ENCODE data around the gene KCNE1.
"Not testable (repeated sequence)": the region's sequence is repeated elsewhere in the genome, so short reads cannot be mapped to it uniquely, and the experiment has no call there.

The KCNE1 gene

GRCh38 chr21:34499116-34499515 lies 12.9 kb downstream of the KCNE1 start:
- no peak for DNase-seq (ENCODE audit: low spot score)
- TF ChIP-seq, protein P1, sequence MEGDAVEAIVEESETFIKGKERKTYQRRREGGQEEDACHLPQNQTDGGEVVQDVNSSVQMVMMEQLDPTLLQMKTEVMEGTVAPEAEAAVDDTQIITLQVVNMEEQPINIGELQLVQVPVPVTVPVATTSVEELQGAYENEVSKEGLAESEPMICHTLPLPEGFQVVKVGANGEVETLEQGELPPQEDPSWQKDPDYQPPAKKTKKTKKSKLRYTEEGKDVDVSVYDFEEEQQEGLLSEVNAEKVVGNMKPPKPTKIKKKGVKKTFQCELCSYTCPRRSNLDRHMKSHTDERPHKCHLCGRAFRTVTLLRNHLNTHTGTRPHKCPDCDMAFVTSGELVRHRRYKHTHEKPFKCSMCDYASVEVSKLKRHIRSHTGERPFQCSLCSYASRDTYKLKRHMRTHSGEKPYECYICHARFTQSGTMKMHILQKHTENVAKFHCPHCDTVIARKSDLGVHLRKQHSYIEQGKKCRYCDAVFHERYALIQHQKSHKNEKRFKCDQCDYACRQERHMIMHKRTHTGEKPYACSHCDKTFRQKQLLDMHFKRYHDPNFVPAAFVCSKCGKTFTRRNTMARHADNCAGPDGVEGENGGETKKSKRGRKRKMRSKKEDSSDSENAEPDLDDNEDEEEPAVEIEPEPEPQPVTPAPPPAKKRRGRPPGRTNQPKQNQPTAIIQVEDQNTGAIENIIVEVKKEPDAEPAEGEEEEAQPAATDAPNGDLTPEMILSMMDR (conservative IDR thresholded peaks at IDR 0.05; ENCODE audit: low read depth), result no peak
- POLR2A ChIA-PET (ENCODE audit: low non-redundant PET), result no interaction called here
- no peak overlapping the region for H3K27ac ChIP-seq
- CTCF ChIA-PET, result interaction anchor here (0.7 to 0.9 kb wide), 2 partner anchors 103 to 552 kb away, joined by 3 to 4 read pairs; no protein-coding TSS in a partner anchor

- DNase-seq (ENCODE audit: low spot score), result no peak
- ChIA-PET POLR2A (ENCODE audit: low non-redundant PET) (no interaction called here), CTCF (interaction anchor here (0.7 to 0.9 kb wide), 3 partner anchors 26 to 551 kb away, joined by 3 to 4 read pairs (median 3); no protein-coding TSS in a partner anchor)
- TF ChIP-seq, protein P1 (conservative IDR thresholded peaks at IDR 0.05; ENCODE audit: low read depth), result no peak
- no peak overlapping the region for H3K27ac ChIP-seq
Measured at GRCh38 chr21:34498623-34499022, 13.4 kb downstream of the KCNE1 start.

GRCh38 chr21:34483854-34484253 lies 28.2 kb downstream of the KCNE1 start:
- POLR2A ChIA-PET (ENCODE audit: low non-redundant PET); H3K27ac ChIP-seq; DNase-seq (ENCODE audit: low spot score); CTCF ChIA-PET: not testable (repeated sequence)

DNA sequence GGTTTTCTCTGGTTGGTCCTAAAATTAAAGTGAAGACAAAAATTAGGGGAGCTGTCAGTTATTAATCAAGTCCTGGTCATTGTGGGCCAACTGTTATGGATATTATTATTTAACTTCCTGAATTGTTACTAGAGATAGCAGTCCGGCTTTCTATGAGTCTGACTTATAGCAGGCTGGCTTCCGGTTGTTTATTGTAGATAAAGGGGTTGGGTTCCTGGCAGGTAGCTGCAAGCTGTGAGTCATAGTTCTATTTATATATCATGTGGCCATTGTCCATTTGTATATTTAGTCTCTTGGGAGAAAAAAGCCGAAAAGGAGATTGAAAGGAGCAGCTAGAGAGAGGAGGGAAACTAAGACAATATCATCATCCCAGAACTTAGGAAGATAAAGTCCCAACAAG lies 28.6 kb downstream of the KCNE1 start:
- CTCF ChIA-PET; DNase-seq (ENCODE audit: low spot score); POLR2A ChIA-PET (ENCODE audit: low non-redundant PET); H3K27ac ChIP-seq: not testable (repeated sequence)

DNA sequence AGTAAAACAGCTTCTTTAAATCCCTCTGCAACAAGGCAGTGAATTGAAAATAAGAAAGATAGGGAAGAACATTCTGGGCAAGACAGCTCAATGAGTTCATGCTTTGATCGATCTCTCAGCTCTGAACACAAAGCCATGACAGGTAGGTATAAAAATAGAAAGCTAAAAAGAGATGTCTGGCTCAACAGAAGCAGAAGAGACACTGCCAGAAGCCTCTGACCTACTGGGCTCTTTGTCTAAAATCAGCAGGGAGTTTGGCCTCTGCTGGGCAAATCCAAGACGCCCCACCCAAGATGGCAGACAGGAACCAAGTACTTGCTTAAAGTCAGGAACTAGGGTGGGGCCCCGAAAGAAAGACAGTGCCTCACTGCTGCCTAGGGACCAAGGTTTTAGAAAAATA lies 44.7 kb downstream of the KCNE1 start:
- CTCF ChIA-PET; POLR2A ChIA-PET (ENCODE audit: low non-redundant PET): not testable (repeated sequence)

GRCh38 chr21:34459426-34459825 lies 52.6 kb downstream of the KCNE1 start:
- DNase-seq (ENCODE audit: low spot score); H3K27ac ChIP-seq; POLR2A ChIA-PET (ENCODE audit: low non-redundant PET); CTCF ChIA-PET: not testable (repeated sequence)

More for the DNA sequence above, 44.7 kb downstream of the KCNE1 start:
- not testable (repeated sequence) for H3K27ac ChIP-seq; DNase-seq (ENCODE audit: low spot score)

DNA sequence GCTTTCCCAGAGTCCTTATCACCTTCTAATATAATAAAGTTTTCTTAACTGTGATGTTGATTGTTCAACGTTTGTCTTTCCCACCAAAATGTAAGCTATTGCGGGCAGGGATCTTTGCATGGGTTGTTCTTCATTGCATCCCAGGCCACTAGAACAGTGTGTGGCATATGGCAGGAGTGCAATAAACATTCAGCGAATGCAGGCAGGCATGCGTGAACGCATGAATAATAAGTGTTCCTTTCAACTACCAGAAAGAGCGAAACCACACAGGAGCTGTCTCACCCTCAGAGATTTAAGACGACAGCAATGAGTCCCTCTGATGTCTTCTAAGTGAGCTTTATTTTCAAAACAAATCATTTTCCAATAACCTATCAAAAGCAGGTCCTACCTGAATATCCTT lies 53.7 kb downstream of the KCNE1 start:
- DNase-seq (ENCODE audit: low spot score); CTCF ChIA-PET; H3K27ac ChIP-seq; POLR2A ChIA-PET (ENCODE audit: low non-redundant PET): not testable (repeated sequence)

DNA sequence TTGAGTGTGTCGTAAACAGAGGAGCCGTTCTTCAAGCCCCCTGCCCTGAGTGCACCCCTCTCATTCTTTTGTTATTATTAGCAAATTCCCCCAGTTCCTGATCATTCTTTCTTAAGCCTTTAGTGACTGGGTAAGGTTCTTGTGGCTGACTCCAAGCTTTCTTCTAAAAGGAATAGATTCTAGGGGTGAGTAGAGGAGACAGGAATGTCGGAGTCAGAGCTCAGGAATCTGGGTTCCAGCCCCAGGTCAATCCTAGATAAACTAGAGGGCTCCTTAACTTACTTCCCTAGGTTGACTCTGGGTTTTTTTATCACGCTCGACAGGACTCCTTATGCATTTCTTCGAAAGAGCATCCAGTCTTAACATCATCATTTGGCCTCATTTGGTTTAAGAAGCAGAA lies 55.8 kb downstream of the KCNE1 start:
- H3K27ac ChIP-seq; DNase-seq (ENCODE audit: low spot score); POLR2A ChIA-PET (ENCODE audit: low non-redundant PET); CTCF ChIA-PET: not testable (repeated sequence)

DNA sequence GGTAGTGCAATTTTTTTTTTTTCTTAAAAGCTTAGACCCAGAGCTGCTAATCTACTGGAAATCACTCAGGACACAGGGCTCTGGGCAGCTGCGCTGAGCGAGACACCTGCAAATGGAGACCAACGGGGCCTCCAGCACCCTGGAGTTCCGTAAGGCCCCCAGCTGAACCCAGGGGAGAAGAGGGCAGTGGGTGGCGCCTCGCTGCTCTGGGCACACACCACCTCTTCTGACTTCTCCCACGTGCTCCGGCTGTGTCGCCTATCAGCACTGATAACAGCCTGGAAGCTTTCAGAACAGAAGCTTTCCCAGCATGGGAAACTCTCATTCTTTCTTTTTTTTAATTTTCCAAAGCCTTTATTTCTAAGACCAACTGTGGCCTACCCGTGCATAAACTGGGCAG lies 56.4 kb downstream of the KCNE1 start:
- POLR2A ChIA-PET (ENCODE audit: low non-redundant PET); CTCF ChIA-PET; DNase-seq (ENCODE audit: low spot score); H3K27ac ChIP-seq: not testable (repeated sequence)

DNA sequence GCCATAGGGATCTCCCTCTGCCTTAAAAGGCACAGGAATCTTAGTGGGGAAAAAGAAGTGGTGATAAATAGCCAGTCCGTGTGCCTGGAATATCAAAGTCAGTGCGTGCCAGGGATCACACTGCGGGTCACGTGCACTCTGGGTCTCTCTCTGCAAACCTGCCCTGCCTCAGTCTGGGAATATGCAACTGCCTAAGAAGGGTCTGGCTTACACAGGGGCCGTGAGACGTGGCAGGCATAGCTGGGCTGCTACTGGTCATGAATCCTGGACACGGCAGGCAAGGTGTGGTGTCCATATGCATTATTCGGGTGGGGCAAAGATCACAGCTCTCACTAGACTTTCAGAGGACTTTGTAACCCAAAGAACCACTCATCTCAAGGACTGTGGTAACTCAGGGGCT lies 65.0 kb downstream of the KCNE1 start:
- POLR2A ChIA-PET (ENCODE audit: low non-redundant PET), result not testable (repeated sequence)

DNA sequence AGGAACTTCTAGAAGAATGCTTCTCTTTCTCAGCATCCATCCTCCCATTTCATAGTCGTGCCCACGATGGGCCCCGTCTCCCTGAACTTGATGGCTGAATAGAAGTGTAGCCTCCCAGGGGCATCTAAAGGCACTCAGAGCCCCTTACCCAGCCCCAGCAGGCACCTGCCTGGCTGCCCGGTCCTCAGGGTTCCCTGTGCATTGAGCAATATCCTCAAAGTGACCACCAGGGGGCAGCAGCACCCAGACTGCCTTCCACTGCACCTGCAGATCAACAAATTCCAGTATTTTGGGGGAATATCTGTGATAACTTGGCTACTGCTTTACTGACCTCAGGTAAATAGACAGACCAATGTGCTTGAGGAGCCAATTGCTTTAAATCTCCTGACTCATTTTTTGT lies 68.5 kb downstream of the KCNE1 start:
- CTCF ChIA-PET; POLR2A ChIA-PET (ENCODE audit: low non-redundant PET); H3K27ac ChIP-seq; DNase-seq (ENCODE audit: low spot score): not testable (repeated sequence)

More for the DNA sequence above, 65.0 kb downstream of the KCNE1 start:
- CTCF ChIA-PET; DNase-seq (ENCODE audit: low spot score); H3K27ac ChIP-seq: not testable (repeated sequence)

- POLR2A ChIA-PET (ENCODE audit: low non-redundant PET); CTCF ChIA-PET; DNase-seq (ENCODE audit: low spot score); H3K27ac ChIP-seq: not testable (repeated sequence)
Measured at GRCh38 chr21:34429710-34430109, 82.3 kb downstream of the KCNE1 start.

DNA sequence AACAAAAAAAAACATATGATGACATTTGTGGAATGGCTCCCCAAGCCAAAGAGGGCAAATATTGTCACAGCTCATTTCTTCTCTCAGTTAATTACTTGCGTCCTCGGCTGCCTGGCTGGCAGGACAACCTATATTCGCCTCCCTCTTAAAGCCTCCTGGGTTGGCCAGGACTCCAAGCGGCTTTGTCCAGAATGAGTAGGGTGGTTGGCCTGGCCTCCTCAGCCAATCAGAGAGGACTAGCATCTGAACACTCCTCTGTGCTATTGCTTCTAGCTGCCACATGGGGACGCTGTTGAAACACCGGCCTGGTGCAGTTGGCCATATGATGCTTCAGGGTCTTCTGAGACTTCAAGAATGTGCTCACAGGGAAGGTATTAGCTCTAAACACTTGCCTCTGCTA lies 83.6 kb downstream of the KCNE1 start:
- CTCF ChIA-PET; POLR2A ChIA-PET (ENCODE audit: low non-redundant PET); DNase-seq (ENCODE audit: low spot score); H3K27ac ChIP-seq: not testable (repeated sequence)

- H3K27ac ChIP-seq; DNase-seq (ENCODE audit: low spot score); POLR2A ChIA-PET (ENCODE audit: low non-redundant PET); CTCF ChIA-PET: not testable (repeated sequence)
Measured at GRCh38 chr21:34427339-34427738, 84.7 kb downstream of the KCNE1 start.

- CTCF ChIA-PET; POLR2A ChIA-PET (ENCODE audit: low non-redundant PET); H3K27ac ChIP-seq; DNase-seq (ENCODE audit: low spot score): not testable (repeated sequence)
Measured at GRCh38 chr21:34423805-34424204, 88.2 kb downstream of the KCNE1 start, which contains the start of gene SMIM34. TSS of gene SMIM34 (minus strand) at chr21:34423951. CDS start at chr21:34423839, 112 bp downstream.

DNA sequence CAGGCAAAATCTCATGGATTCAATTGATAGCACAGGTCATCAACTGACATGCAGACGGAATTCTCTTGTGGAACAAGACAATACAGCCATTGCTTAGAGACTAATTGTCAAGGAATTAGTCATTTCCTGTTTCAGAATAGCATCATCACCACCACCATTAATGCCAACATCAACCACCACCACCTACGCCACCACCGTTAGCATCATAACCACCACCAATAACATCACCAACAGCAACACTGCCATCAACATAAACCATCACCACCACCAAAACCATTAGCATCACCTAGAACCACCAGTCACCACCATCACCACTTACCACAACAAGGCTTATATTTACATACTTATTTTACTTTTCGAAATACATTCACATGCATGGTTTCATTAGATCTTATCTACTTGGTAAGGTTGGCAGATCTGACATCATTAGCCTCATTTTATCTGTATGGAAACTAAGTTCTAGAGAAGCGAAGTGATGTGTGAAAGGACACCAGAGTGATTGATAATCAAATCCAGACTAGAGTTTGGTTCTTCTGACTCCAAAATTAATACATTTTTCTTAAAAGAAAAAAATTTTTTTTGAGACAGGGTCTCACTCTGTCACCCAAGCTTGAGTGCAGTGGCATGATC lies 94.4 kb downstream of the KCNE1 start:
- CTCF ChIA-PET; DNase-seq (ENCODE audit: low spot score); H3K27ac ChIP-seq; POLR2A ChIA-PET (ENCODE audit: low non-redundant PET): not testable (repeated sequence)

Measured in RWPE1 (cell line).